Hepatocyte (in vitro differentiated cells): Measurements from ENCODE around the gene APBA2. TPM values are rescaled to one million over a fixed set of nuclear protein-coding genes. Genes with fewer than 3 reads are reported as not detected.

Source experiments
- DNase-seq: peaks from one replicate; pipeline ENCODE4 v3.0.0-alpha.2; 2016; ENCODE audit warnings: low spot score
- H2AFZ ChIP-seq: fragments of 200-600 bp; sonication (generic); 2 replicates; pipeline ENCODE4 v1.6.0; 2016; ENCODE audit warnings: antibody characterized with exemption, mild to moderate bottlenecking
- H3K27ac ChIP-seq: fragments of 200-600 bp; sonication (generic); 2 replicates; pipeline ENCODE4 v1.5.1; 2016; ENCODE audit warnings: mild to moderate bottlenecking
- H3K27me3 ChIP-seq: fragments of 200-600 bp; sonication (generic); 2 replicates; pipeline ENCODE4 v1.6.1; 2016
- H3K36me3 ChIP-seq: fragments of 200-600 bp; sonication (generic); replicated peaks from 2 replicates; pipeline ENCODE4 v1.5.1; 2016; ENCODE audit warnings: low read depth; ENCODE audit not compliant: insufficient read depth
- H3K4me1 ChIP-seq: fragments of 200-600 bp; sonication (generic); 2 replicates; pipeline ENCODE4 v1.5.1; 2016; ENCODE audit warnings: mild to moderate bottlenecking, moderate library complexity; ENCODE audit not compliant: insufficient read depth
- H3K4me2 ChIP-seq: fragments of 200-600 bp; sonication (generic); 2 replicates; pipeline ENCODE4 v1.6.0; 2016
- H3K4me3 ChIP-seq: fragments of 200-600 bp; sonication (generic); 2 replicates; pipeline ENCODE4 v1.5.1; 2016; ENCODE audit warnings: mild to moderate bottlenecking
- H3K79me2 ChIP-seq: fragments of 200-600 bp; sonication (generic); 2 replicates; pipeline ENCODE4 v1.6.0; 2017; ENCODE audit warnings: mild to moderate bottlenecking
- H3K9me2 ChIP-seq: fragments of 200-600 bp; sonication (generic); replicated peaks from 2 replicates; pipeline ENCODE4 v1.6.0; 2017; ENCODE audit warnings: mild to moderate bottlenecking; ENCODE audit not compliant: insufficient read depth
- H3K9me3 ChIP-seq: fragments of 200-600 bp; sonication (generic); 2 replicates; pipeline ENCODE4 v1.5.1; 2016; ENCODE audit warnings: low read depth, mild to moderate bottlenecking
- H4K20me1 ChIP-seq: fragments of 200-600 bp; sonication (generic); 2 replicates; pipeline ENCODE4 v1.6.0; 2016; ENCODE audit warnings: mild to moderate bottlenecking; ENCODE audit not compliant: insufficient read depth, poor library complexity, severe bottlenecking
- CTCF ChIP-seq: fragments of 200-600 bp; sonication (generic); IDR thresholded peaks from 2 replicates; pipeline ENCODE4 v1.5.1; 2016; ENCODE audit warnings: antibody characterized with exemption, mild to moderate bottlenecking; ENCODE audit not compliant: poor library complexity
- EZH2 ChIP-seq: fragments of 200-600 bp; sonication (generic); IDR thresholded peaks from 2 replicates; pipeline ENCODE4 v1.6.1; 2016; ENCODE audit warnings: antibody characterized with exemption, mild to moderate bottlenecking, borderline replicate concordance
- EZH2phosphoT487 ChIP-seq: fragments of 200-600 bp; sonication (generic); IDR thresholded peaks from one replicate; pipeline ENCODE4 v1.6.1; 2018; ENCODE audit warnings: antibody characterized with exemption, mild to moderate bottlenecking, low read depth, moderate library complexity; ENCODE audit not compliant: unreplicated experiment, severe bottlenecking
- WGBS: methylation state at CpG from one replicate; pipeline ENCODE4 v1.1.6; 2016; ENCODE audit warnings: low lambda C conversion rate; ENCODE audit errors: missing lambda C conversion rate; 5-methylcytosine and 5-hydroxymethylcytosine counted together
- polyA plus RNA-seq: library from polyadenylated mRNA; unstranded; fragments of >200 nt; fragmentation: Nextera tagmentation; extraction: Ambion mirVana; gene quantifications from 2 replicates; pipeline ENCODE4 v1.2.1, GENCODE V29; 2016
- total RNA-seq: library from RNA; depleted of rRNA; stranded (reverse); fragments of >200 nt; gene quantifications from 2 replicates; pipeline ENCODE4 v1.2.3, GENCODE V29; 2014

The APBA2 gene
- total and polyA plus RNA-seq, 2 experiments from 2014 or later: 8.4 to 10.1 TPM

- TF ChIP-seq EZH2 (no peak), EZH2phosphoT487 (no peak), CTCF (no peak)
- DNase-seq: no peak
- H4K20me1 ChIP-seq: no peaks in the 10 kb centered on the region
- no peak overlapping the region for H3K4me3 ChIP-seq
- H3K79me2 ChIP-seq: no peaks in the 10 kb centered on the region
- H3K4me2 ChIP-seq: no peak overlapping the region
- no peaks in the 10 kb centered on the region for H3K9me2 ChIP-seq
- H3K4me1 ChIP-seq: no peaks in the 10 kb centered on the region
- WGBS: 95% methylated on average over 8 of the region's 8 CpGs
- H2AFZ ChIP-seq: no peak overlapping the region
- no peak overlapping the region for H3K27ac ChIP-seq
- H3K27me3 ChIP-seq: no peaks in the 10 kb centered on the region
- H3K36me3 ChIP-seq: no peaks in the 10 kb centered on the region
- H3K9me3 ChIP-seq: no peaks in the 10 kb centered on the region
These were observed 50.3 kb downstream of the APBA2 start for GRCh38 chr15:28936081-28936480.

GRCh38 chr15:28936481-28936881, 50.7 kb downstream of the APBA2 start:
- Histone ChIP-seq H3K9me2 (no peaks in the 10 kb centered on the region), H3K36me3 (no peaks in the 10 kb centered on the region), H3K27ac (no peak overlapping the region), H3K4me1 (no peaks in the 10 kb centered on the region), H3K9me3 (no peaks in the 10 kb centered on the region), H2AFZ (no peak overlapping the region), H3K4me3 (no peak overlapping the region), H4K20me1 (no peaks in the 10 kb centered on the region), H3K27me3 (no peaks in the 10 kb centered on the region), H3K79me2 (no peaks in the 10 kb centered on the region), H3K4me2 (no peak overlapping the region)
- WGBS: 87% methylated on average over 9 of the region's 9 CpGs
- no peak for DNase-seq
- TF ChIP-seq CTCF: no peak
- TF ChIP-seq EZH2phosphoT487: no peak
- no peak for TF ChIP-seq EZH2

GRCh38 chr15:28937271-28937670, 51.5 kb downstream of the APBA2 start:
- no peaks in the 10 kb centered on the region for H3K9me2 ChIP-seq
- H2AFZ ChIP-seq: no peak overlapping the region
- WGBS: 92% methylated on average over 8 of the region's 8 CpGs
- no peak for DNase-seq
- no peak overlapping the region for H3K27ac ChIP-seq
- H3K4me1 ChIP-seq: no peaks in the 10 kb centered on the region
- H3K79me2 ChIP-seq: no peaks in the 10 kb centered on the region
- H3K9me3 ChIP-seq: no peaks in the 10 kb centered on the region
- H4K20me1 ChIP-seq: no peaks in the 10 kb centered on the region
- H3K27me3 ChIP-seq: no peaks in the 10 kb centered on the region
- H3K36me3 ChIP-seq: no peaks in the 10 kb centered on the region
- TF ChIP-seq EZH2phosphoT487 (no peak), CTCF (no peak), EZH2 (no peak)
- H3K4me3 ChIP-seq: no peak overlapping the region
- H3K4me2 ChIP-seq: no peak overlapping the region

- DNase-seq: no peak
- WGBS: 92% methylated on average over 10 of the region's 10 CpGs
- no peak overlapping the region for H3K4me3 ChIP-seq
- TF ChIP-seq EZH2 (no peak), CTCF (no peak), EZH2phosphoT487 (no peak)
- H3K4me2 ChIP-seq: no peak overlapping the region
- H3K36me3 ChIP-seq: no peaks in the 10 kb centered on the region
- no peaks in the 10 kb centered on the region for H3K27me3 ChIP-seq
- H3K9me3 ChIP-seq: no peaks in the 10 kb centered on the region
- H2AFZ ChIP-seq: no peak overlapping the region
- H3K27ac ChIP-seq: no peak overlapping the region
- no peaks in the 10 kb centered on the region for H3K79me2 ChIP-seq
- no peaks in the 10 kb centered on the region for H3K9me2 ChIP-seq
- no peaks in the 10 kb centered on the region for H3K4me1 ChIP-seq
- no peaks in the 10 kb centered on the region for H4K20me1 ChIP-seq
These were observed 56.3 kb downstream of the APBA2 start for GRCh38 chr15:28942046-28942445.
